Measurements from ENCODE around the gene METTL23. TPM values are rescaled to one million over a fixed set of nuclear protein-coding genes. Genes with fewer than 3 reads are reported as not detected.
"Not testable (repeated sequence)": the region's sequence is repeated elsewhere in the genome, so short reads cannot be mapped to it uniquely, and the experiment has no call there.

Gene METTL23
- total RNA-seq, 2 donors from 2014 or later: 23.4 to 25.0 TPM

GRCh38 chr17:76725580-76726230, 934 bp upstream of the METTL23 start:
- ATAC-seq (peak; percentile 57), DNase-seq (peak; percentile 87 to 89)
- intact Hi-C loops (cut with DNase I, micrococcal nuclease): no loop called here

GRCh38 chr17:76726231-76726775, 336 bp upstream of the METTL23 start, which contains the start of gene JMJD6:
Gene JMJD6, minus strand, starts transcription at chr17:76726606. Its CDS starts 131 bp downstream, at chr17:76726475.
- DNase-seq (peak; percentile 96 to 98), ATAC-seq (peak; percentile 86)
- intact Hi-C loops (cut with DNase I, micrococcal nuclease): no loop called here

GRCh38 chr17:76727745-76728456, 1.3 kb downstream of the METTL23 start:
- intact Hi-C loops (cut with DNase I, micrococcal nuclease): no loop called here
- DNase-seq (peak in 1 of 2 donors; percentile 38), ATAC-seq (no peak)

GRCh38 chr17:76731800-76732733, 5.4 kb downstream of the METTL23 start:
- DNase-seq; intact Hi-C loops (cut with DNase I, micrococcal nuclease); ATAC-seq: not testable (repeated sequence)

GRCh38 chr17:76732734-76733617, 6.3 kb downstream of the METTL23 start:
- no peak for DNase-seq
- intact Hi-C loops (cut with DNase I, micrococcal nuclease): no loop called here
- ATAC-seq: no peak

- DNase-seq (no peak), ATAC-seq (no peak)
- intact Hi-C loops (cut with DNase I, micrococcal nuclease): no loop called here
These were observed 6.9 kb downstream of the METTL23 start for GRCh38 chr17:76733618-76733957.

- intact Hi-C loops (cut with DNase I, micrococcal nuclease): no loop called here
- DNase-seq: no peak
- no peak for ATAC-seq
These were observed 7.6 kb downstream of the METTL23 start for GRCh38 chr17:76734080-76734840.

GRCh38 chr17:76735006-76735405, 8.4 kb downstream of the METTL23 start:
- intact Hi-C loops (cut with DNase I, micrococcal nuclease): no loop called here

GRCh38 chr17:76735586-76736348, 9.1 kb downstream of the METTL23 start:
- ATAC-seq: no peak
- DNase-seq: no peak
- intact Hi-C loops (cut with DNase I, micrococcal nuclease): no loop called here

More at GRCh38 chr17:76735006-76735405, 8.4 kb downstream of the METTL23 start:
- DNase-seq (no peak), ATAC-seq (no peak)

- intact Hi-C loops (cut with DNase I, micrococcal nuclease): no loop called here
- DNase-seq (peak; percentile 77 to 88), ATAC-seq (peak; percentile 53)
These were observed 9.9 kb downstream of the METTL23 start for GRCh38 chr17:76736349-76737081.

GRCh38 chr17:76737082-76737675, 10.5 kb downstream of the METTL23 start, which contains the start of gene SRSF2:
Gene SRSF2, minus strand, starts transcription at chr17:76737331. Its CDS starts 171 bp downstream, at chr17:76737160.
- ATAC-seq (peak; percentile 80), DNase-seq (peak; percentile 98)
- intact Hi-C loops (cut with DNase I, micrococcal nuclease): no loop called here

- intact Hi-C loops (cut with DNase I, micrococcal nuclease): no loop called here
- DNase-seq: peak; percentile 91 to 93
- peak; percentile 73 for ATAC-seq
These were observed 11.2 kb downstream of the METTL23 start, which contains the start of gene MFSD11 for GRCh38 chr17:76737676-76738467. Gene MFSD11, plus strand, starts transcription at chr17:76738119. Its CDS starts 234 bp downstream, at chr17:76738353.

GRCh38 chr17:76738468-76738850, 11.8 kb downstream of the METTL23 start:
- DNase-seq (no peak), ATAC-seq (no peak)
- intact Hi-C loops (cut with DNase I, micrococcal nuclease): no loop called here

GRCh38 chr17:76739568-76740115, 13.0 kb downstream of the METTL23 start:
- ATAC-seq; DNase-seq; intact Hi-C loops (cut with DNase I, micrococcal nuclease): not testable (repeated sequence)

All from left colon (tissue), 2 donors.